ENCODE measurements around the gene ATRN.

The ATRN gene

GRCh38 chr20:3563548-3564177 lies 92.8 kb downstream of the ATRN start:
- H3K27ac ChIP-seq (ENCODE audit: low read depth, low read length), result no peak overlapping the region
- H3K27me3 ChIP-seq (ENCODE audit: insufficient read depth, low read length), result no peaks in the 10 kb centered on the region
- no peaks in the 10 kb centered on the region for H3K4me1 ChIP-seq (ENCODE audit: control insufficient read depth, insufficient read depth, low read length, unreplicated experiment)
- peaks cover 8% of the 10 kb centered on the region; the same call in 1 of the 2 replicates for H3K36me3 ChIP-seq (ENCODE audit: insufficient read depth, low read length)
- H3K4me3 ChIP-seq (ENCODE audit: low read depth, low read length), result no peak overlapping the region
- H2AFZ ChIP-seq (ENCODE audit: low read length, unreplicated experiment), result no peak overlapping the region
- no peaks in the 10 kb centered on the region for H3K79me2 ChIP-seq (ENCODE audit: control insufficient read depth, insufficient read depth, low read length, unreplicated experiment)

- no peaks in the 10 kb centered on the region for H3K36me3 ChIP-seq (ENCODE audit: insufficient read depth, low read length)
- H3K4me1 ChIP-seq (ENCODE audit: control insufficient read depth, insufficient read depth, low read length, unreplicated experiment), result no peaks in the 10 kb centered on the region
- no peaks in the 10 kb centered on the region for H3K79me2 ChIP-seq (ENCODE audit: control insufficient read depth, insufficient read depth, low read length, unreplicated experiment)
- no peaks in the 10 kb centered on the region for H3K27me3 ChIP-seq (ENCODE audit: insufficient read depth, low read length)
- no peak overlapping the region for H2AFZ ChIP-seq (ENCODE audit: low read length, unreplicated experiment)
- no peak overlapping the region for H3K4me3 ChIP-seq (ENCODE audit: low read depth, low read length)
- no peak overlapping the region for H3K27ac ChIP-seq (ENCODE audit: low read depth, low read length)
Observed at GRCh38 chr20:3565851-3566250, 95.0 kb downstream of the ATRN start.

GRCh38 chr20:3572151-3572550 lies 101.3 kb downstream of the ATRN start:
- no peak overlapping the region for H3K27ac ChIP-seq (ENCODE audit: low read depth, low read length)

GRCh38 chr20:3576363-3576762 lies 105.5 kb downstream of the ATRN start:
- Histone ChIP-seq H3K36me3 (ENCODE audit: insufficient read depth, low read length) (no peaks in the 10 kb centered on the region), H3K27me3 (ENCODE audit: insufficient read depth, low read length) (no peaks in the 10 kb centered on the region), H3K79me2 (ENCODE audit: control insufficient read depth, insufficient read depth, low read length, unreplicated experiment) (no peaks in the 10 kb centered on the region), H3K4me3 (ENCODE audit: low read depth, low read length) (no peak overlapping the region), H3K27ac (ENCODE audit: low read depth, low read length) (no peak overlapping the region), H3K4me1 (ENCODE audit: control insufficient read depth, insufficient read depth, low read length, unreplicated experiment) (no peaks in the 10 kb centered on the region), H2AFZ (ENCODE audit: low read length, unreplicated experiment) (no peak overlapping the region)

More at GRCh38 chr20:3572151-3572550, 101.3 kb downstream of the ATRN start:
- no peaks in the 10 kb centered on the region for H3K27me3 ChIP-seq (ENCODE audit: insufficient read depth, low read length)
- no peaks in the 10 kb centered on the region for H3K4me1 ChIP-seq (ENCODE audit: control insufficient read depth, insufficient read depth, low read length, unreplicated experiment)
- H3K36me3 ChIP-seq (ENCODE audit: insufficient read depth, low read length), result no peaks in the 10 kb centered on the region
- H2AFZ ChIP-seq (ENCODE audit: low read length, unreplicated experiment), result no peak overlapping the region
- H3K79me2 ChIP-seq (ENCODE audit: control insufficient read depth, insufficient read depth, low read length, unreplicated experiment), result no peaks in the 10 kb centered on the region
- H3K4me3 ChIP-seq (ENCODE audit: low read depth, low read length), result no peak overlapping the region

DNA sequence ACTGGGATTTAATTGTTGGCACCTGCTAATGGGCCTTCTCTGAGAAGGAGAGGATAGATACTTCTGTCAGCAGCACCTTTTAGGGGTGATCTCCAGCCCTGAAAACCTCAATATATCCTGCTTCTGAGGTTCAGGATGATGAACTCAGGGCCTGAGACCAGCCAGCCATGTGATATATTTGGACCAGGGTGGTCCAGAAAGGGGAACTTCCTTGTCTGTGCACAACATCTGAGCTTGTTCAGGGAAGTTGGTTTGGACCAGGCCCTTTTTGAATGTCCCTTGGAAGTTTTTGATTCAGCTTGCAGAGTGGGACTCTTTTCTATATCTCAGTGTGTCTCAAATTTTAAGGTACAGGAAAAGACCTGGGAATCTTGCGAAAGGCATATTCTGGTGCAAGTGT lies 106.5 kb downstream of the ATRN start:
- no peaks in the 10 kb centered on the region for H3K27me3 ChIP-seq (ENCODE audit: insufficient read depth, low read length)
- H3K4me1 ChIP-seq (ENCODE audit: control insufficient read depth, insufficient read depth, low read length, unreplicated experiment), result no peaks in the 10 kb centered on the region
- no peaks in the 10 kb centered on the region for H3K36me3 ChIP-seq (ENCODE audit: insufficient read depth, low read length)
- no peaks in the 10 kb centered on the region for H3K79me2 ChIP-seq (ENCODE audit: control insufficient read depth, insufficient read depth, low read length, unreplicated experiment)
- H3K4me3 ChIP-seq (ENCODE audit: low read depth, low read length), result no peak overlapping the region
- no peak overlapping the region for H3K27ac ChIP-seq (ENCODE audit: low read depth, low read length)
- H2AFZ ChIP-seq (ENCODE audit: low read length, unreplicated experiment), result no peak overlapping the region

- Histone ChIP-seq H2AFZ (ENCODE audit: low read length, unreplicated experiment) (no peak overlapping the region), H3K4me3 (ENCODE audit: low read depth, low read length) (no peak overlapping the region), H3K79me2 (ENCODE audit: control insufficient read depth, insufficient read depth, low read length, unreplicated experiment) (no peaks in the 10 kb centered on the region), H3K27me3 (ENCODE audit: insufficient read depth, low read length) (no peaks in the 10 kb centered on the region), H3K27ac (ENCODE audit: low read depth, low read length) (no peak overlapping the region), H3K36me3 (ENCODE audit: insufficient read depth, low read length) (peaks cover 6% of the 10 kb centered on the region), H3K4me1 (ENCODE audit: control insufficient read depth, insufficient read depth, low read length, unreplicated experiment) (no peaks in the 10 kb centered on the region)
Observed at GRCh38 chr20:3580412-3580811, 109.6 kb downstream of the ATRN start.

DNA sequence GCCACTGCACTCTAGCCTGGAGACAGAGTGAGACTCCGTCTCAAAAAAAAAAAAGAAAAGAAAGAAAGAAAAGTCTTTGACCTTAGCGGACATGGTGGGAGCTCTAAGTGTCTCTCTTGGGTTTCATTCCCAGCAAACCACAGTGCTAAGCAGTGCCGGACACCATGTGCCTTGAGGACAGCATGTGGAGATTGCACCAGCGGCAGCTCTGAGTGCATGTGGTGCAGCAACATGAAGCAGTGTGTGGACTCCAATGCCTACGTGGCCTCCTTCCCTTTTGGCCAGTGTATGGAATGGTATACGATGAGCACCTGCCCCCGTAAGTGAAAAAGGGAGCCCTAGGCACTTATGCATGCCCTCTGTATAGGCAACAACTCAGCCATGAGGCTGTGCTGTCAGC lies 112.9 kb downstream of the ATRN start:
- Histone ChIP-seq H3K27me3 (ENCODE audit: insufficient read depth, low read length) (no peaks in the 10 kb centered on the region), H3K4me1 (ENCODE audit: control insufficient read depth, insufficient read depth, low read length, unreplicated experiment) (no peaks in the 10 kb centered on the region), H3K4me3 (ENCODE audit: low read depth, low read length) (no peak overlapping the region), H3K79me2 (ENCODE audit: control insufficient read depth, insufficient read depth, low read length, unreplicated experiment) (no peaks in the 10 kb centered on the region), H3K36me3 (ENCODE audit: insufficient read depth, low read length) (peaks cover 20% of the 10 kb centered on the region), H3K27ac (ENCODE audit: low read depth, low read length) (no peak overlapping the region), H2AFZ (ENCODE audit: low read length, unreplicated experiment) (no peak overlapping the region)

GRCh38 chr20:3586093-3586492 lies 115.3 kb downstream of the ATRN start:
- Histone ChIP-seq H3K27me3 (ENCODE audit: insufficient read depth, low read length) (no peaks in the 10 kb centered on the region), H3K36me3 (ENCODE audit: insufficient read depth, low read length) (peaks cover 20% of the 10 kb centered on the region), H3K4me3 (ENCODE audit: low read depth, low read length) (no peak overlapping the region), H3K4me1 (ENCODE audit: control insufficient read depth, insufficient read depth, low read length, unreplicated experiment) (no peaks in the 10 kb centered on the region), H3K27ac (ENCODE audit: low read depth, low read length) (no peak overlapping the region), H2AFZ (ENCODE audit: low read length, unreplicated experiment) (no peak overlapping the region), H3K79me2 (ENCODE audit: control insufficient read depth, insufficient read depth, low read length, unreplicated experiment) (no peaks in the 10 kb centered on the region)

DNA sequence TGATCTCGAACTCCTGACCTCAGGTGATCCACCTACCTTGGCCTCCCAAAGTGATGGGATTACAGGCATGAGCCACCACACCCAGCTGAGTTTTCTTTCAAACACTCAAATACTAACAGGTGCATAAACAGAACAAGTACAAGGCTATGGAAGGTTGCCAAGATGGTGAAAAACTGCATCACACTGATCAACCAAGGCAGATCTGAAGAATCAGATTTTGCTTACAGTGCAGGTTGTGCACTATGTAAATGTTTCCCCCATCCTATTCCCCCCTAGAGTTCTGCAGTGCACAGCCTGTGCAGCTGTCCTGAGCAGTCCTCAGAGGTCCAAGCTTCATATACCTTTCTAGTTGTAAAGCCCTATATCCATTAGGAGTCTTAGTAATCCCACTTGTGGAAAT lies 119.3 kb downstream of the ATRN start:
- Histone ChIP-seq H3K4me3 (ENCODE audit: low read depth, low read length) (no peak overlapping the region), H3K4me1 (ENCODE audit: control insufficient read depth, insufficient read depth, low read length, unreplicated experiment) (no peaks in the 10 kb centered on the region), H3K27me3 (ENCODE audit: insufficient read depth, low read length) (no peaks in the 10 kb centered on the region), H2AFZ (ENCODE audit: low read length, unreplicated experiment) (no peak overlapping the region), H3K27ac (ENCODE audit: low read depth, low read length) (no peak overlapping the region), H3K36me3 (ENCODE audit: insufficient read depth, low read length) (peaks cover 17% of the 10 kb centered on the region), H3K79me2 (ENCODE audit: control insufficient read depth, insufficient read depth, low read length, unreplicated experiment) (no peaks in the 10 kb centered on the region)

DNA sequence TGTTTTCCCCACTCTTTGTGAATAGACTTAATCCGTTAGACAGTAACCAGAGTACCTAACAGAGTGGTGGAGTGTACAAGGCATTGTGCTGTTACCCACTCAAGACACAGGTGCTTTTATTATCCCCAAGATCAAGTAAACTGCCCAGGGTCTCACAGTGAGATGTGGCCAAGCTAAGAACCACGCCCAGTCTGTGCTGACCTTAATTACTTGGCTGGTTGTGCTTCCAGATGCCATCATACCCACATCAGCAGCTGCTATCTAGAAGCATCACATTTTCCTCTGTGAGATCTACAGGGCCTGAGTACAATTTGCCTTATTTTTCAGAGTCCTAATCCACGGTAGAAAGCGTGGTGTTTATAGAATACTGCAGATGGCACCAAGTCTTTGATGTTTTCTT lies 122.1 kb downstream of the ATRN start:
- Histone ChIP-seq H3K4me3 (ENCODE audit: low read depth, low read length) (no peak overlapping the region), H3K27me3 (ENCODE audit: insufficient read depth, low read length) (no peaks in the 10 kb centered on the region), H3K4me1 (ENCODE audit: control insufficient read depth, insufficient read depth, low read length, unreplicated experiment) (no peaks in the 10 kb centered on the region), H2AFZ (ENCODE audit: low read length, unreplicated experiment) (no peak overlapping the region), H3K27ac (ENCODE audit: low read depth, low read length) (no peak overlapping the region), H3K79me2 (ENCODE audit: control insufficient read depth, insufficient read depth, low read length, unreplicated experiment) (no peaks in the 10 kb centered on the region), H3K36me3 (ENCODE audit: insufficient read depth, low read length) (0 out of 2 replicates have a peak, but pooled peaks cover 2% of the 10 kb centered on the region)

DNA sequence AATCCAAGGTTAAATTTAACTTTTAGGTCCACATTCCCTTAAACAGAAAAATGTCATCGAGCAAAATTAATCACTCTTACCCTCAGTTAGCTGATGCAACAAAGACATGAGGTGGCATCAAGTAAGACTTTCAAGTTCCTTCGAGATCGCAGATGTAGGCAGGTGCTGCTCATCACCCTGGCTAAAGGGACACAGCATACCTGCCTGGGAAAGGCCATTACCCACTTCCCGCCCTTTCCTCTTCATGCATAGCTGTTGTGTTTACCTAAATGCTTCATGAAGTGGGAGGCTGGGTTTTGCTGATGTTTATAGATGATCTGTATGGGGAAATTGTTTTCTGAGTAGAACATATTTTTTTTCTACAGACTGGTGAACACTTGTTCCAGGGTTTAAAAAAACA lies 124.7 kb downstream of the ATRN start:
- Histone ChIP-seq H3K4me3 (ENCODE audit: low read depth, low read length) (no peak overlapping the region), H3K27ac (ENCODE audit: low read depth, low read length) (no peak overlapping the region), H3K79me2 (ENCODE audit: control insufficient read depth, insufficient read depth, low read length, unreplicated experiment) (no peaks in the 10 kb centered on the region), H3K27me3 (ENCODE audit: insufficient read depth, low read length) (no peaks in the 10 kb centered on the region), H2AFZ (ENCODE audit: low read length, unreplicated experiment) (no peak overlapping the region), H3K4me1 (ENCODE audit: control insufficient read depth, insufficient read depth, low read length, unreplicated experiment) (no peaks in the 10 kb centered on the region), H3K36me3 (ENCODE audit: insufficient read depth, low read length) (peaks cover 11% of the 10 kb centered on the region)

All from ACC112 (cell line).